Muscle of arm (tissue), 12 donors: ENCODE results near the gene WTIP. TPM values are rescaled to one million over a fixed set of nuclear protein-coding genes. Genes with fewer than 3 reads are reported as not detected.

Source experiments
- DNase-seq: peaks from one replicate; pipeline ENCODE4 v3.0.0-alpha.2; 2013
- polyA plus RNA-seq, 12 donors: library from polyadenylated mRNA; unstranded; fragments of 120-200 nt; gene quantifications; one replicate each; pipeline ENCODE4 v1.2.1, GENCODE V29; 2013; ENCODE audit not compliant: insufficient read length in 12 of 12

The WTIP gene
- polyA plus RNA-seq, 12 donors, result 12.4 to 26.0 (median 20.3) TPM; not detected in 1

DNA sequence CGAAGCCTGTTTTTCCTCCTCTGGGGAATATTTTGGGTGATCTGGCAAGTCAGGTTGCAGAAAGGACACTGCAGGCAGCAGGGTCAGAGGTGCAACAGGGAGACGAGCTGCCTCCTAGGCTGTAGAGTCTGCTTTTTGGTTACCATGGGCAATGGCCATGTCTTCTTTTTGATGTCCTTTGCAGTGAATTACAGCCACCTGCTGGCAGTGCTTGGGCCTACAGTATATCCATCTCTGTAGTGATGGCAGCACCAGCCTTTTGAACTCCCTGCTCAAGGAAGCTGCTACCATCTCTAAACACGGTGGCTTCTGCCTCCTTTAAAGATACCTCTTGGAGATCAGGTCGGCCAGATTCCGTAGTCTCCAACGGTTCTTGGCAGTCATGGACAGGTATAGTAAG is 73.9 kb downstream of the WTIP start:
- no peak for DNase-seq

DNA sequence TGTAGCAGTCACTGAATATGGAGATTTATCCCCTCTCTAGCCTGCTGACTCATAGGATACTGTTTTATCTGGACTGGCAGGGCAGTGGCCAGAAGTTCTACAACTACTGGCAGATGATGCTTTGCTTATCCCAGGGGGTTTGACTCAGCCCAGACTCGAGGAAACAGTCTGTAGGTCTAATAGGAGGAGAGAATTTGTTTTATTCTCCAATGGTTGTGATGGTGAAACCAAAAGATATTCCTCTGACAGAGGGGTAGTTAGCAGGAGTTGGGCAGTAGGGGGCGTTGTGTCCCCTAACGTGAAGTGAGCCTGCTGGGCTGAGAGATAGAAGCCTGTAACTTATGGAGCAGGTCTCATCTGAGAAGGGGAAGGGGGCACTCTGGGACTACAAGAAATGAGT is 74.9 kb downstream of the WTIP start:
- no peak for DNase-seq

DNA sequence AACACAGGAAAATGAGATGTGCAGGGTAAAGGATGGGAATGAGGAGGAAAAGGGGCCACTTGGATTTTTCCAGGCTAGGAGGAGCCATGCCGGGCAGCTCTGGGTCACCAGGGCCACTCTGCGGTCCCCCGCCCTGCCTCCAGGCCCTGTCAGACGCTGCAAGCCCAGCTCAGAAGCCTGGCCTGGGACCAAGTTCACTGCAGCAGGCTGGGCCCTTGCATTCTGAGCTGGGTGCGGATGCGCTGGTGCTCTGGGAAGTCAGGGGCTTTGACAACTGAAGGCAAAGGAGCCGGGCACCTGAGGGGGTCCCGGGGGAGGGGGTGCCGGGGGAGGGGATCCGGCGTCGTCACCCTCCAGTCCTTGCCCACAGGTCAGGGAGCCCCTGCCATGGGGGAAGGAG is 77.5 kb downstream of the WTIP start:
- DNase-seq, result no peak

DNA sequence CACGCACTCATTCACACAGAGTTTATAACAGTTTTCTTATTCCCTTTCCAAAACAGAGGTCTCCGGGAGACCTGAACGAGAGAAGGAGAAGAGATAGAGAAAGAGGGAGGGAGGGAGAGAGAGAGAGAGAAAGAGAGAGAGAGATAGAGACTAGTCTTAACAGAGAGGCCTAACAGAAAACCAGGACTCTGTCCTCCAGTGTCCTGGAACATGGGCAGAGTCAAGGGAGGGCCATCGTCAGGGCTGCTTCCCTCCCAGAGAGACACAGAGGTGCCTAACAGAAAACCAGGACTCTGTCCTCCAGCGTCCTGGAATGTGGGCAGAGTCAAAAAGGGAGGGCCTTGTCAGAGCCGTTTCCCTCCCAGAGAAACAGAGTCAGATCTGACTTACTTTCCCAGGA is 78.7 kb downstream of the WTIP start:
- no peak for DNase-seq

Other genes with a start within 250 kb of the WTIP start
- gene GARRE1, start 227.2 kb upstream of the WTIP start, polyA plus RNA-seq, result 10 to 100 TPM in 11 of 12 donors, not detected in 1; 20.9 to 67.4 (median 26.5) TPM
- 100 to 1,000 TPM in 11 of 12 donors, not detected in 1; 114 to 177 (median 146) TPM for gene GPI, start 116.6 kb upstream of the WTIP start, polyA plus RNA-seq
- 10 to 100 TPM in 10 of 12 donors, not detected in 2; 11.7 to 22.5 (median 16.3) TPM for gene PDCD2L, start 77.4 kb upstream of the WTIP start, polyA plus RNA-seq
- 100 to 1,000 TPM in 6 of 12 donors, 10 to 100 TPM in 5, not detected in 1; 83.2 to 160 (median 103) TPM for gene UBA2, start 53.4 kb upstream of the WTIP start, polyA plus RNA-seq
- 1 to 10 TPM in 1 of 12 donors, under 1 TPM in 9, not detected in 2; 0.18 to 1.1 (median 0.57) TPM for gene SCGB2B2, start 195.4 kb downstream of the WTIP start, polyA plus RNA-seq
- 1,000 to 10,000 TPM in 1 of 12 donors, 10 to 100 TPM in 11; 36.5 to 1,194 (median 61.1) TPM for gene ZNF302, start 195.9 kb downstream of the WTIP start, polyA plus RNA-seq